ENCODE measurements around the gene NTRK2.

GRCh38 chr9:84966876-84967830 lies 297.6 kb downstream of the NTRK2 start:
- TF ChIP-seq CTCF (IDR thresholded peaks at IDR 0.05; ENCODE audit: low read depth, low read length, missing input control), result no peak
- no peak for TF ChIP-seq EGR1 (IDR thresholded peaks at IDR 0.05; ENCODE audit: low read depth in 2 of 2)
- no peak for TF ChIP-seq RXRA (IDR thresholded peaks at IDR 0.05)
- no peak for TF ChIP-seq RAD21 (IDR thresholded peaks at IDR 0.05)
- no peak for TF ChIP-seq TAF1 (conservative IDR thresholded peaks at IDR 0.05)
- no peak for TF ChIP-seq MAX (IDR thresholded peaks at IDR 0.05)
- TF ChIP-seq REST (IDR thresholded peaks at IDR 0.05), result no peak
